D721Med (cell line): ENCODE measurements around the gene ALAS1.

Experiments
- DNase-seq: peaks from one replicate; pipeline ENCODE4 v3.0.0; 2011; ENCODE audit warnings: low spot score; ENCODE audit not compliant: insufficient read length
- FAIRE-seq: peaks from 2 replicates; lab custom pipeline; 2011; peaks lifted over from hg19 to GRCh38; lab: Jason Lieb, UNC
- TF ChIP-seq, protein P1 (sequence below): IDR thresholded peaks from 2 replicates; pipeline ENCODE4 v1.5.1; 2012; ENCODE audit warnings: mild to moderate bottlenecking, control low read depth; ENCODE audit not compliant: insufficient read depth; ENCODE audit errors: missing control alignments

The ALAS1 gene

DNA sequence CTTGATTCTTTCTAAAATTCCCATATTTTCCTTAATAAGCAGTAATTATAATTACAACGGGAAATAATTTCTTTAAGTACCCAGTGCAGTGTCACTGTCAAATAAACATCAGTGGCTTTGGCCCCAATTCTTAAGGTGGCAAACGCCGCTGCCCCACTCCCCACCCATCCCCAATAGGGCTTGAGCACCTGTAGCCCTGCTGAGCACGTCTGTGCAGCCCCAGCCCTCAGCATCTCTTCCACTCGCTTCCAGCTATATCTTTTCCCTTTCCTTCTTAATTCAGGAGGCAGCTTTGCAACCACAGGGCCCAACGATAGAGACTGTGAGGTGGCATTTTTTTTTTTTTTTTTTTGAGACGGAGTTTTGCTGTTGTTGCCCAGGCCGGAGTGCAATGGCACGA, 56.6 kb downstream of the ALAS1 start:
- DNase-seq: no peak
- no peak for FAIRE-seq
- TF ChIP-seq, protein P1, sequence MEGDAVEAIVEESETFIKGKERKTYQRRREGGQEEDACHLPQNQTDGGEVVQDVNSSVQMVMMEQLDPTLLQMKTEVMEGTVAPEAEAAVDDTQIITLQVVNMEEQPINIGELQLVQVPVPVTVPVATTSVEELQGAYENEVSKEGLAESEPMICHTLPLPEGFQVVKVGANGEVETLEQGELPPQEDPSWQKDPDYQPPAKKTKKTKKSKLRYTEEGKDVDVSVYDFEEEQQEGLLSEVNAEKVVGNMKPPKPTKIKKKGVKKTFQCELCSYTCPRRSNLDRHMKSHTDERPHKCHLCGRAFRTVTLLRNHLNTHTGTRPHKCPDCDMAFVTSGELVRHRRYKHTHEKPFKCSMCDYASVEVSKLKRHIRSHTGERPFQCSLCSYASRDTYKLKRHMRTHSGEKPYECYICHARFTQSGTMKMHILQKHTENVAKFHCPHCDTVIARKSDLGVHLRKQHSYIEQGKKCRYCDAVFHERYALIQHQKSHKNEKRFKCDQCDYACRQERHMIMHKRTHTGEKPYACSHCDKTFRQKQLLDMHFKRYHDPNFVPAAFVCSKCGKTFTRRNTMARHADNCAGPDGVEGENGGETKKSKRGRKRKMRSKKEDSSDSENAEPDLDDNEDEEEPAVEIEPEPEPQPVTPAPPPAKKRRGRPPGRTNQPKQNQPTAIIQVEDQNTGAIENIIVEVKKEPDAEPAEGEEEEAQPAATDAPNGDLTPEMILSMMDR: no peak

DNA sequence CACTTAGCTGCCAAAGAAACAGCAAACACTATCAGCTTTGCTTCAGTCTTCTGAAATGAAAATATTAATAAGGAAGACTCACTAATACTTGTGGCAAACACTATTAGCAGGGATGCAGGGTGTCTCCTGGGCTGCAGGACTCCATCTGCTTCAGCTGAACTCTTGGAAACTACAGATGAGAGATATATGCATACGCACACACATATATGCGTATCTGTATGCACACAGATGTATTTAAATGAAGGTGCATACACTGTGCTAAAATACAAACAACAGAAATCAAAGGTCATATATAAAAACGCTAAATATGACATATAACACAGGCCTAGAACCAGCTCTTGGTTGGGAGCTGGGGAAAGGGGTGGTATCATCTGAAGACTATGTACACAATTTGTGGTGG, 58.2 kb downstream of the ALAS1 start:
- FAIRE-seq (no peak), DNase-seq (no peak)
- TF ChIP-seq, protein P1: no peak

DNA sequence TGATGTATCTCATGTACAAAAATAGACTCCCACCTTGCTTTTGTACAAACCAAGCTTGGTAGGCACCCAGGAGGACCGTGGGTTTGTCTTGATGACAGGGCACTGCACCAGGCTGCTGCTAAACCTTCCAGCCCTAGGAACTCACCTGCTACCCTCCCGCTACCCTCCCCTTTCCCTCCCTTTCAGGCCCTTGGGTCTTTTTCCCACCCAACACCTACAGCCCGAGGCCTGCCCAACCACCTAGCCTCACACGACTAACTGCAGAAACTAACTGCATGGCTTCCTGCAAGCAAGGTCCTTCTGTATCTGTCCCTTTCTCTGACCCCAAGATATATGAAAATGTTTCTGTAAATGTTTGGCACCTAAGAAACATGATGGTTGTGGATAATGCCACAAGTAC, 58.7 kb downstream of the ALAS1 start:
- no peak for FAIRE-seq
- TF ChIP-seq, protein P1: no peak
- DNase-seq: no peak

DNA sequence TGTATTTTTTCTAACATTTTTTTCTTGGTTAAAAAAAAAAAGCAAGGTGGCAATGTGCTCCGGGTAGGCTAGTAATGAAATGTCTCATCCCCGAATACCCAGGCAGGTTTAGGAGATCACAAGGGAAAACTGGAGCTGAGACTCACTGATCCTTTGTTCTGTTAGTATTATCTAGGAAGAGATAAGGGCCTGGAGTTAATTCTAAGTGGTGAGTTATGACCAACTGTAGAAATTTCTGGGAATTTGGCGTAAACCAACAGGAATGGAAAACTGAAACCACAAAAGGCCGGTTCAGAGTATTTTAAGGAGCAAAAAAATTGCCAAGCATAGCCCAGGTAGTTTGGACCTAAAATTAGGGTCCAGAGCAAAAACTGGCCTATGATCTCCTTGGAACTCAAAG, 60.0 kb downstream of the ALAS1 start:
- DNase-seq: no peak
- no peak for FAIRE-seq
- TF ChIP-seq, protein P1: no peak

DNA sequence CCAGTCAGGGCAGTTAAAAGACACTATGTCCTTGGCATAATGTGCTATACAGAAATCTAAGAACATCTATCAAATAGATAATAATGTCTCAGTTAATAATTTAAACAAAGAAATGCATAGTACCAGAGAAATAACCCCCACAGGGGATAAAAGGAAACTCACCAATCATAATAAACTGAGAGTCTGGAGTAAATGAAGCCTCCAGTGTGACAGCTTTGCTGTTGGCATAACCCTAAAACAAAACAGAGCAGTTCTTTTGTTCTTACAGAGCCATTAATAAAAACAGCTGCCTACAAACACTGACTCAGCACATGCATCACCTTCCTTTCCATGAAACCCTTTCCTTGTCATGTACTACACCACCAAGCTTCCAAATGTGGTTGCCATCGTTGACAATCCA, 61.1 kb downstream of the ALAS1 start:
- TF ChIP-seq, protein P1: no peak
- FAIRE-seq: no peak
- no peak for DNase-seq

DNA sequence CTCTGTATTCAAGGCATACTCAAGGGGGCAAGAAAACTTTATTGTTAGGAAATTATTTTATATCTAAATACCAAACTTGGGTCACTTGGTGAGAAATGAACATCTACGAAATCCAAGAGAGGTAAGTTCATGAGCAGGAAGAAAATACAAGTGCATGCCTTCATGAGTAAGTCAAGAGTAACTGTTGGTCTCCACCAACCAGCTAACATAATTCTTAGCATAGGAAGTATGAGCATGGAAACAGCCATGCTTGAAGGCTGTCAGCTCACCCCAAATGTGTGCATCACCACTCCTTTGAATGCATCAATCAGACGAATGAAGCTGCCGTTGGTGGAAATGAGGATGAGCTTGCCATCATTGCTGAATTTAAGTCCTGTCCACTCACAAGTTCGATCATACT, 61.5 kb downstream of the ALAS1 start:
- TF ChIP-seq, protein P1: no peak
- DNase-seq (no peak), FAIRE-seq (no peak)

DNA sequence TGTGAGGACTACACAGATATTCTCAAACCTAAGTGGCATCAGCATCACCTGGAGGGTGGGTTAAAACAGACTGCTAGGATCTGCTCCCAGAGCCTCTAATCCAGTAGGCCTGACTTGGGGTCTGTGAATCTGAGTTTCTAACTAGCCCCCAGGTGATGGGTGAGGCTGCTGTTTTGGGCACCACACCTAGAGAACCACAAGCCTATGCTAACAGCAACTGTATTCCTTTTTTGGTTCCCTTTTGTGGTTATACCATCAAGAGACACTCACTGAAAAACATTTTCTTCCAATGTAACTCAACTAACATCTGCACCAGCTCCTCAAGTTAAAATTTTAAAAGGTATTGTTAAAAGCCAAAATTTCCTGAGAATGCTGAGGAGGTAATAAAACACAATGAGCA, 64.5 kb downstream of the ALAS1 start:
- no peak for FAIRE-seq
- no peak for DNase-seq
- TF ChIP-seq, protein P1: no peak
